Left lobe of liver (tissue), 2 donors: ENCODE data around the gene RYR1. TPM values are rescaled to one million over a fixed set of nuclear protein-coding genes. Genes with fewer than 3 reads are reported as not detected.
A peak's percentile ranks its signal among the peaks of the same experiment; 100 is the strongest.
"Not testable (repeated sequence)": the region's sequence is repeated elsewhere in the genome, so short reads cannot be mapped to it uniquely, and the experiment has no call there.

Source experiments
- ATAC-seq: fragments of 200-7000 bp; cut with Tn5 transposase; one replicate; pipeline ENCODE4 v1.9.1; 2020; ENCODE audit warnings: mild to moderate bottlenecking, moderate library complexity
- DNase-seq: peaks from one replicate; pipeline ENCODE4 v3.0.0-alpha.2; 2020; ENCODE audit warnings: low spot score
- total RNA-seq: library from RNA; stranded (reverse); gene quantifications from one replicate; pipeline ENCODE4 v1.2.1, GENCODE V29; 2021
- donor health status: DM: no; HTN: no; CAD: no; lungs with moderate emphysema.
- donor health status: DM: no; HTN: yes; CAD: no.

Gene RYR1
- total RNA-seq, 1 donor from 2014 or later: 0.68 TPM

GRCh38 chr19:38485541-38486285 lies 52.2 kb downstream of the RYR1 start:
- DNase-seq (no peak), ATAC-seq (no peak)

GRCh38 chr19:38486731-38487336 lies 53.3 kb downstream of the RYR1 start:
- DNase-seq: no peak

GRCh38 chr19:38488096-38488495 lies 54.6 kb downstream of the RYR1 start:
- DNase-seq: no peak
- ATAC-seq: no peak

More at GRCh38 chr19:38486731-38487336, 53.3 kb downstream of the RYR1 start:
- ATAC-seq: no peak

- DNase-seq (no peak), ATAC-seq (no peak)
Measured at GRCh38 chr19:38488776-38489481, 55.4 kb downstream of the RYR1 start.

DNA sequence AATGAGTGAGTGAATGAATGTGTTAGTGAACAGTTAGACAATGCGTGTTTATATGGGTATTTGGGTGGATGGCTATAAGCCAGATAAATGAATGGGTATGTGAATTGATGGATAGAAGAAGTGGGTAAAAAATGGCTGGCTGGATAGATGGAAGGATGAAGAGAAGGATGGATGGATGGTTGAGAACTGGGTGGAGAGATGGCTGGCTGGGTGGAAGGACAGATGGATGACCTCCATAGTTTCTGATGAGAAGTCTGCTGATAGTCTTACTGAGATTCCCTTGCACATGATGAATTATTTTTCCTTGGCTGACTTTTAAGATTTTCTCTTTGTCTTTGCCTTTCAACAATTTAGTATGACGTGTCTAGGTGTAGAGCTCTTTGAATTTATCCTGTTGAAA lies 57.4 kb downstream of the RYR1 start:
- DNase-seq (no peak), ATAC-seq (no peak)

GRCh38 chr19:38492181-38492813 lies 58.8 kb downstream of the RYR1 start:
- peak; percentile 32 for ATAC-seq
- DNase-seq: no peak

GRCh38 chr19:38494379-38494778 lies 60.9 kb downstream of the RYR1 start:
- ATAC-seq: no peak
- no peak for DNase-seq

DNA sequence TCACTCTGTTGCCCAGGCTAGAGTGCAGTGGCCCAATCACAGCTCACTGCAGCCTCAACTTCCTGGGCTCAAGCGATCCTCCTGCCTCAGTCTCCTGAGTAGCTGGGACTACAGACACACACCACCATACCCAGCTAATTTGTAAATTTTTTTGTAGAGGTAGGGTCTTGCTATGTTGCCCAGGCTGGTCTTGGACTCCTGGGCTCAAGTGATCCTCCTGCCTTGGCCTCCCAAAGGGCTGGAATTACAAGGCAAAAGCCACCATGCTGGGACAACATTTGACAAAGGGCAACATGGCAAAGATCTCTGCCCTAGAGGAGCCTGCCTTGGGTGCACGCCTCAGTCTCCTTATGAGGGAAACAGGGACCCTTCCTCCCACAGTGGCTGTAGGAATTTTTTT lies 61.9 kb downstream of the RYR1 start:
- ATAC-seq, DNase-seq: not testable (repeated sequence)

DNA sequence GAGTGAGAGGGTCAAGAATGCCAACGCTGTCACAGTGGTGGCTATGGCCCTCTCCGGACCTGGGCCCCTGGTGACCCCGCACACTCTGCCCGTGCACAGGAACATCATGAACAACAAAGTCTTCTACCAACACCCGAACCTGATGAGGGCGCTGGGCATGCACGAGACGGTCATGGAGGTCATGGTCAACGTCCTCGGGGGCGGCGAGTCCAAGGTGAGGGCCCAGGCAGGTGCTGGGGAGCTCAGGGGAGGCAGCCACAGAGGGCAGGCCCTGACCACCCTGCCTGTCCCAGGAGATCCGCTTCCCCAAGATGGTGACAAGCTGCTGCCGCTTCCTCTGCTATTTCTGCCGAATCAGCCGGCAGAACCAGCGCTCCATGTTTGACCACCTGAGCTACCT lies 62.6 kb downstream of the RYR1 start:
- ATAC-seq (no peak), DNase-seq (no peak)

GRCh38 chr19:38496603-38497487 lies 63.4 kb downstream of the RYR1 start:
- no peak for ATAC-seq
- DNase-seq: no peak

GRCh38 chr19:38497907-38498306 lies 64.4 kb downstream of the RYR1 start:
- DNase-seq (no peak), ATAC-seq (no peak)

GRCh38 chr19:38499532-38499931 lies 66.0 kb downstream of the RYR1 start:
- DNase-seq (no peak), ATAC-seq (no peak)

DNA sequence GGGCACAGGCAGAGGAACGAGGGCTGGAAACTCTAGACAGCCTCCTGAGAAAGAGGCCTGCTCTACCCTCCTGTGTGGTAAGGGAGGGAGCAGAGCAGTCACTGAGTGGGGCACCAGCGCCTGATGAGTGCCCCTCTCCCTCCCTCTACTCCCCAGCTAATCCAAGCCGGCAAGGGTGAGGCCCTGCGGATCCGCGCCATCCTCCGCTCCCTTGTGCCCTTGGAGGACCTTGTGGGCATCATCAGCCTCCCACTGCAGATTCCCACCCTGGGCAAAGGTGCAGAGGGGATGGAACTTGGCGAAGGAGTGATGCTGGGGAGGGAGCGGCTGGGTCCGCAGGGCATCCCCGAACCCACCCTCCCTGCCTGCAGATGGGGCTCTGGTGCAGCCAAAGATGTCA lies 67.0 kb downstream of the RYR1 start:
- no peak for DNase-seq
- no peak for ATAC-seq

- DNase-seq (no peak), ATAC-seq (no peak)
Measured at GRCh38 chr19:38502410-38503076, 69.1 kb downstream of the RYR1 start.

GRCh38 chr19:38503077-38503410 lies 69.6 kb downstream of the RYR1 start:
- no peak for DNase-seq
- ATAC-seq: no peak

DNA sequence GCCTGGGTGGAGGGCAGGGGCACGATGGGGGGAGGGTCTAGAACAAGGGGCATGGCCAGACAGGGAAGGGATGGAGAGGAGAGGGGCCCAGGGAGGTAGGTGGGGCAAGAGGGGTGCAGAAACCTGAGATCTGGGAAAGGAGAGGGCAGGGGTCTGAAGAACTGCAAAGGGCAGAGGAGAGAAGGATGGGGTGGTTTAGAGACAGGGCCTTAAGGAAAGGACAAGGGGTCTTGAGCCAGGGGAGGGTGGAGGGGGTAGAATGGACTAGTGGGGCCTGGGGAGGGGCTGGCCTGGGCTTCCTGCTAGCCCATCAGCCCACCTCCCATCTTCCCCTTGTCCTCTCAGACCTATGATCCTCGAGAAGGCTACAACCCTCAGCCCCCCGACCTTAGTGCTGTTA lies 72.5 kb downstream of the RYR1 start:
- no peak for DNase-seq

DNA sequence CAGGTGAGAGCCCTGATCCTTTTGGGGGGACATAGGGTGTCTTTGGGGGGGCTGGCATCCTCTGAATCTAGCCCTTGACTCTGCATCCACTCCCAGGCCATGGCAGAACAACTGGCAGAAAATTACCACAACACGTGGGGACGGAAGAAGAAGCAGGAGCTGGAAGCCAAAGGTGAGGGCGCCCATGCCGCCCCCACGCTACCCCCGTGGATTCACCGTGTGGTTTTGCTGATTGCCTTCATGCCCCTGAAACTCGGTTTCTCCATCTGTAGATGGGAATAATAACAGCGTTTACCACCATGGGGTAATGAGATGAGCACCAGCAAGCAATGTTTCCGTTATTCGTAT lies 72.9 kb downstream of the RYR1 start:
- ATAC-seq: no peak

More for the DNA sequence above, 72.5 kb downstream of the RYR1 start:
- no peak for ATAC-seq

DNA sequence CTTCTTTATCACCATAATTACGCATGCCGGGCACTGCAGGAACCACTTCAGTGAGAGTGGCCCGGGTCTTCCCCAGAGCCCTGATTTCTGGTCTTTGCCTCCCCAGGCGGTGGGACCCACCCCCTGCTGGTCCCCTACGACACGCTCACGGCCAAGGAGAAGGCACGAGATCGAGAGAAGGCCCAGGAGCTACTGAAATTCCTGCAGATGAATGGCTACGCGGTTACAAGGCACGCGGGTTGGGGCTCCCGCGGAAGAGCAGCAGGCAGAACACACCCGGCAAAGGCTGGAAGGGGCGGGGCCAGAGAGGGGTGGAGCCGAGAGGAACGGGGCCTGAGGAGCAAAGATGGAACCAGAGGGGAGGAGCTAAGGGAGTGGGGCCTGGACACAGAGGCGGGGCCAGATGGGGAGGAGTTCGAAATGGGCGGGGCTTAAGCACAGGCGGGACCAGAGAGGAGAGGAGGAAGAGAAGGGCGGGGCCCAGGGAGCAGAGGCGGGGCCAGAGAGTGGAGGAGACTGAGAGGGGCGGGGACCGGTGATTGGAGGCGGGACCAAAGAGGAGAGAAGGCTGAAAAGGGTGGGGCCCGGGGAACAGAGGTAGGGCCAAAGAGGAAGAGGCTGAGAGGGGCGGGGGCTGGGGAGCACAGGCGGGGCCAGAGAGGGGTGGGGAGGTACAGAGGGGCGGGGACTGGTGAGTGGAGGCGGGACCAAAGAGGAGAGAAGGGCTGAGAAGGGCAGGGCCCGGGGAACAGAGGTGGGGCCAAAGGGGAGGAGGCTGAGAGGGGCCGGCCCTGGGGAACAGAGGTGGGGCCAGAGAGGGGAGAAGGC lies 73.4 kb downstream of the RYR1 start:
- DNase-seq (peak; percentile 56), ATAC-seq (peak; percentile 77)

More for the DNA sequence above, 72.9 kb downstream of the RYR1 start:
- no peak for DNase-seq

DNA sequence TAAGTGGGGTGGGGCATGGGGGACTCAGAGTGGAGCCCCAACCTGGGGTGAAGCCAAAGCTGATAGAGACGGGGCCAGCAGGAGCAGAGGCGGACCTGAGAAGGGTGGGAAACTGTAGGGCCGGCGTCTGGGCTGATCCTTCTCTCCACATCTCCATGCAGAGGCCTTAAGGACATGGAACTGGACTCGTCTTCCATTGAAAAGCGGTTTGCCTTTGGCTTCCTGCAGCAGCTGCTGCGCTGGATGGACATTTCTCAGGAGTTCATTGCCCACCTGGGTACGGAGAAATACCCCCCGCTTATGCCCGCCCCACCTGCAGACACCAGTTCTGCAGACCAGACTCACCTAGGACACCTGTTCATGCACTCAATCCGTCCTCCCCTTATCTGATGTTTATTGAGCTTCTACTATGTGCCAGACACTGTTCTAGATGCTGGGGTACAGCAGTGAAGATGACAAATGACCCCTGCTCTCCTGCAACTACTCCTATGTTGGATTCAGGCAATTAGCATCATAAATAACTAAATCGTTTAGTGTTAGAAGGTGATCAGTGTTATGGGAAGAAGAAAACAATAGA lies 74.1 kb downstream of the RYR1 start:
- DNase-seq (no peak), ATAC-seq (no peak)
